ENCODE results near the gene FLCN.

The FLCN gene

GRCh38 chr17:17188586-17188985 lies 48.4 kb downstream of the FLCN start:
- no peak for TF ChIP-seq CTCF (conservative IDR thresholded peaks at IDR 0.05)
- no peak overlapping the region for H3K27ac ChIP-seq

GRCh38 chr17:17186551-17187505 lies 50.1 kb downstream of the FLCN start:
- peak overlapping the region; percentile 31; the same call in 1 of the 2 replicates for H3K27ac ChIP-seq
- TF ChIP-seq CTCF (conservative IDR thresholded peaks at IDR 0.05), result no peak

- H3K27ac ChIP-seq, result peak overlapping the region; percentile 31
- TF ChIP-seq CTCF (conservative IDR thresholded peaks at IDR 0.05), result no peak
Measured at GRCh38 chr17:17186051-17186450, 50.9 kb downstream of the FLCN start.

- peak overlapping the region; percentile 31; the same call in 1 of the 2 replicates for H3K27ac ChIP-seq
Measured at GRCh38 chr17:17184985-17185757, 51.8 kb downstream of the FLCN start.

- TF ChIP-seq CTCF (conservative IDR thresholded peaks at IDR 0.05), result no peak
- no peak overlapping the region for H3K27ac ChIP-seq
Measured at GRCh38 chr17:17183744-17184143, 53.2 kb downstream of the FLCN start.

- TF ChIP-seq CTCF (conservative IDR thresholded peaks at IDR 0.05), result no peak
- peak overlapping the region; percentile 63 for H3K27ac ChIP-seq
Measured at GRCh38 chr17:17182598-17183136, 54.3 kb downstream of the FLCN start.

GRCh38 chr17:17181666-17182597 lies 55.0 kb downstream of the FLCN start:
- no peak for TF ChIP-seq CTCF (conservative IDR thresholded peaks at IDR 0.05)
- H3K27ac ChIP-seq, result peak overlapping the region; percentile 63

All from VCaP (cell line).